HEK293 (cell line): ENCODE data around the gene PITPNM1.
"Not testable (repeated sequence)": the region's sequence is repeated elsewhere in the genome, so short reads cannot be mapped to it uniquely, and the experiment has no call there.

ENCODE experiments used
- CTCF ChIA-PET: fragments of 350-600 bp; formaldehyde crosslinking; extraction: SDS; loops from one replicate; lab custom pipeline; 2021; ENCODE audit warnings: antibody characterized with exemption; lab: Yijun Ruan, JAX
- POLR2A ChIA-PET: fragments of 300-600 bp; formaldehyde crosslinking; extraction: SDS; loops from one replicate; lab custom pipeline; 2020; ENCODE audit warnings: antibody characterized with exemption, inconsistent platforms; lab: Yijun Ruan, JAX
- H3K27ac ChIP-seq: fragments of 200-500 bp; sonication (Bioruptor generic); 2 replicates; pipeline ENCODE4 v1.5.1; 2014; ENCODE audit warnings: low read depth, low read length, control low read depth, inconsistent platforms; ENCODE audit errors: extremely low read depth
- H3K36me3 ChIP-seq, 2 experiments: fragments of 200-500 bp in 1 of 2; sonication (Bioruptor generic) in 1 of 2; 1 replicate in 1 of 2; 2 replicates in 1 of 2; pipeline ENCODE4 v1.5.1; 2014 to 2017; ENCODE audit warnings: inconsistent platforms in 2 of 2, low read length in 2 of 2; ENCODE audit not compliant: control insufficient read depth in 2 of 2, insufficient read depth in 1 of 2
- H3K4me1 ChIP-seq: fragments of 200-500 bp; sonication (Bioruptor generic); 2 replicates; pipeline ENCODE4 v1.5.1; 2014; ENCODE audit warnings: mild to moderate bottlenecking, low read length, inconsistent platforms; ENCODE audit not compliant: control insufficient read depth, insufficient read depth
- H3K4me3 ChIP-seq: 2 replicates; pipeline ENCODE4 v1.5.1; 2011; ENCODE audit warnings: low read depth, mild to moderate bottlenecking, control low read depth, low read length, moderate library complexity
- H3K9me3 ChIP-seq: fragments of 200-500 bp; sonication (Bioruptor generic); 2 replicates; pipeline ENCODE4 v1.5.1; 2014; ENCODE audit warnings: low read depth, low read length, inconsistent platforms; ENCODE audit not compliant: control insufficient read depth, insufficient read depth
- GFI1B ChIP-seq: fragments of 450-650 bp; formaldehyde crosslinking; IDR thresholded peaks from 2 replicates; pipeline ENCODE4 v1.5.1; 2016; ENCODE audit warnings: missing biosample characterization, missing genetic modification characterization
- SCRT1 ChIP-seq: fragments of 450-650 bp; formaldehyde crosslinking; IDR thresholded peaks from 2 replicates; pipeline ENCODE4 v1.5.1; 2016; ENCODE audit warnings: missing biosample characterization, missing genetic modification characterization, borderline replicate concordance
- SCRT2 ChIP-seq: fragments of 450-650 bp; formaldehyde crosslinking; IDR thresholded peaks from 2 replicates; pipeline ENCODE4 v1.5.1; 2016; ENCODE audit warnings: missing biosample characterization, missing genetic modification characterization
- SETDB1 ChIP-seq: IDR thresholded peaks from one replicate; pipeline ENCODE4 v1.6.1; 2017; ENCODE audit warnings: mild to moderate bottlenecking, low read length, moderate library complexity, mixed read lengths; ENCODE audit not compliant: insufficient read length
- SP3 ChIP-seq: fragments of 450-650 bp; formaldehyde crosslinking; IDR thresholded peaks from 2 replicates; pipeline ENCODE4 v1.5.1; 2016; ENCODE audit warnings: missing biosample characterization, missing genetic modification characterization
- TRIM28 ChIP-seq: IDR thresholded peaks from 2 replicates; pipeline ENCODE4 v1.6.1; 2011; ENCODE audit warnings: low read length, control low read depth, borderline replicate concordance
- YY1 ChIP-seq: fragments of 450-650 bp; formaldehyde crosslinking; IDR thresholded peaks from 2 replicates; pipeline ENCODE4 v1.5.1; 2018; ENCODE audit warnings: missing biosample characterization, missing genetic modification characterization
- ZBTB8A ChIP-seq: fragments of 450-650 bp; formaldehyde crosslinking; IDR thresholded peaks from 2 replicates; pipeline ENCODE4 v1.5.1; 2016; ENCODE audit warnings: missing biosample characterization, missing genetic modification characterization
- ZEB2 ChIP-seq: fragments of 450-650 bp; formaldehyde crosslinking; IDR thresholded peaks from 2 replicates; pipeline ENCODE4 v1.5.1; 2016; ENCODE audit warnings: missing biosample characterization, missing genetic modification characterization
- ZFP37 ChIP-seq: fragments of 450-650 bp; formaldehyde crosslinking; IDR thresholded peaks from 2 replicates; pipeline ENCODE4 v1.5.1; 2016; ENCODE audit warnings: missing biosample characterization, missing genetic modification characterization
- ZIC2 ChIP-seq: fragments of 450-650 bp; formaldehyde crosslinking; IDR thresholded peaks from 2 replicates; pipeline ENCODE4 v1.5.1; 2016; ENCODE audit warnings: missing biosample characterization, missing genetic modification characterization
- ZNF138 ChIP-seq: fragments of 450-650 bp; formaldehyde crosslinking; IDR thresholded peaks from 2 replicates; pipeline ENCODE4 v1.5.1; 2016; ENCODE audit warnings: missing biosample characterization, missing genetic modification characterization, borderline replicate concordance
- ZNF16 ChIP-seq: fragments of 450-650 bp; formaldehyde crosslinking; IDR thresholded peaks from 2 replicates; pipeline ENCODE4 v1.5.1; 2016; ENCODE audit warnings: low read depth, missing biosample characterization, missing genetic modification characterization
- ZNF174 ChIP-seq: fragments of 450-650 bp; formaldehyde crosslinking; IDR thresholded peaks from 2 replicates; pipeline ENCODE4 v1.5.0; 2017; ENCODE audit warnings: missing biosample characterization, mild to moderate bottlenecking, missing genetic modification characterization
- ZNF175 ChIP-seq: fragments of 450-650 bp; formaldehyde crosslinking; IDR thresholded peaks from 2 replicates; pipeline ENCODE4 v1.5.1; 2016; ENCODE audit warnings: missing biosample characterization, missing genetic modification characterization
- ZNF211 ChIP-seq: fragments of 450-650 bp; formaldehyde crosslinking; IDR thresholded peaks from 2 replicates; pipeline ENCODE4 v1.5.1; 2016; ENCODE audit warnings: low read depth, missing biosample characterization, missing genetic modification characterization
- ZNF324 ChIP-seq: fragments of 450-650 bp; formaldehyde crosslinking; IDR thresholded peaks from 2 replicates; pipeline ENCODE4 v1.5.1; 2016; ENCODE audit warnings: missing biosample characterization, missing genetic modification characterization
- ZNF416 ChIP-seq: fragments of 450-650 bp; formaldehyde crosslinking; IDR thresholded peaks from 2 replicates; pipeline ENCODE4 v1.5.1; 2016; ENCODE audit warnings: missing biosample characterization, missing genetic modification characterization
- ZNF423 ChIP-seq: fragments of 450-650 bp; formaldehyde crosslinking; IDR thresholded peaks from 2 replicates; pipeline ENCODE4 v1.5.1; 2016; ENCODE audit warnings: missing biosample characterization, missing genetic modification characterization
- ZNF48 ChIP-seq: fragments of 450-650 bp; formaldehyde crosslinking; IDR thresholded peaks from 2 replicates; pipeline ENCODE4 v1.5.1; 2016; ENCODE audit warnings: missing biosample characterization, missing genetic modification characterization
- ZNF585B ChIP-seq: fragments of 450-650 bp; formaldehyde crosslinking; IDR thresholded peaks from 2 replicates; pipeline ENCODE4 v1.5.1; 2016; ENCODE audit warnings: missing biosample characterization, missing genetic modification characterization
- ZNF626 ChIP-seq: fragments of 450-650 bp; sonication (Bioruptor Pico); formaldehyde crosslinking; IDR thresholded peaks from 2 replicates; pipeline ENCODE4 v1.5.1; 2018; ENCODE audit warnings: missing biosample characterization, missing genetic modification characterization, inconsistent platforms
- ZNF629 ChIP-seq: fragments of 450-650 bp; formaldehyde crosslinking; IDR thresholded peaks from 2 replicates; pipeline ENCODE4 v1.5.1; 2017; ENCODE audit warnings: missing biosample characterization, missing genetic modification characterization
- ZNF654 ChIP-seq: fragments of 450-650 bp; formaldehyde crosslinking; IDR thresholded peaks from 2 replicates; pipeline ENCODE4 v1.5.1; 2016; ENCODE audit warnings: low read depth, missing biosample characterization, missing genetic modification characterization
- ZNF776 ChIP-seq: fragments of 450-650 bp; formaldehyde crosslinking; IDR thresholded peaks from 2 replicates; pipeline ENCODE4 v1.5.0; 2017; ENCODE audit warnings: missing biosample characterization, missing genetic modification characterization, borderline replicate concordance
- ZNF792 ChIP-seq: fragments of 450-650 bp; formaldehyde crosslinking; IDR thresholded peaks from 2 replicates; pipeline ENCODE4 v1.5.1; 2016; ENCODE audit warnings: missing biosample characterization, missing genetic modification characterization
- TF ChIP-seq, protein P1 (sequence below): fragments of 450-650 bp; formaldehyde crosslinking; IDR thresholded peaks from 2 replicates; pipeline ENCODE4 v1.5.1; 2016; ENCODE audit warnings: missing biosample characterization, missing genetic modification characterization, low read depth
- TF ChIP-seq, protein P2 (sequence below): fragments of 450-650 bp; formaldehyde crosslinking; IDR thresholded peaks from 2 replicates; pipeline ENCODE4 v1.5.1; 2016; ENCODE audit warnings: missing biosample characterization, missing genetic modification characterization
- TF ChIP-seq, protein P3 (sequence below): fragments of 450-650 bp; formaldehyde crosslinking; IDR thresholded peaks from 2 replicates; pipeline ENCODE4 v1.5.1; 2016; ENCODE audit warnings: missing biosample characterization, missing genetic modification characterization

The PITPNM1 gene

DNA sequence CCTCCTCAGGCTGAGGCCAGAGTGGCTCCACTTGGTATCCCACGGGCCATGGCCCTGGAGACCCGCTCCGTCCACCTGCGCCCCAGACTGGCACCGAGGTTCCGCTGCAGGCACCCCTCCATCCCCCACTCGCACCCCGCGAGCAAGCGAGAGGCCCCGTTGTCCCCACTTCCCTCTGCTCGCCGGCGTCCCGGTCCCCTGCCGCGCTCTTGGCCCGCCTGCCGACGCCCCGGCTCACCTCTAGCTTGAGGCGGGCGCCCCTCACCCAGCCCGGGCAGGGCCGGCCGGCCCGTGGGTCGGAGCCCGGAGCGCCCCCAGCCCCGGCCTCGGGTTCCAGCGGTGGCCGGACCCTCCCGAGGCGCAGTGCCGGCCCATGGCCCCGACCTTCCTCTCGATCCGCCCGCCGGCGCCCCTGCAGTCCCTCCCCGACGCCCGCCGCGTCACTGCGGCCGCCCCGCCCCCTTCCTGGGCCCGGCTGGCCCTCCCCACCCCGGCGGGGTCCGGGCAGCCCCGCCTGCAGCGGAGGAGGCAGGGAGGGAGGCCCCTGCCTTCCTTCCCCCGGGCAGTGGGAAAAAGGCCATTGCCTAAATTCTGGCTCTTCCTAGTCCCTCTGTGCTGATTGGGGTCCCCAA, at the start of gene PITPNM1 (continued):
- TF ChIP-seq ZNF423 (tag by site-specific recombination) (0 out of 2 replicates have a peak, but pooled peaks have one; percentile 32), ZNF324 (0 out of 2 replicates have a peak, but pooled peaks have one; percentile 31), ZNF211 (no peak), ZEB2 (no peak), ZNF792 (tag by site-specific recombination) (no peak), ZFP37 (tag by site-specific recombination) (no peak), ZBTB8A (tag by site-specific recombination) (peak; percentile 83; the same call in 1 of the 2 replicates), ZNF138 (tag by site-specific recombination) (no peak), ZNF416 (tag by site-specific recombination) (no peak), SCRT1 (tag by site-specific recombination) (no peak), ZIC2 (tag by site-specific recombination) (peak; percentile 57; the same call in 1 of the 2 replicates), ZNF654 (tag by site-specific recombination) (no peak), ZNF626 (tag by site-specific recombination) (no peak)
- TF ChIP-seq, protein P1, sequence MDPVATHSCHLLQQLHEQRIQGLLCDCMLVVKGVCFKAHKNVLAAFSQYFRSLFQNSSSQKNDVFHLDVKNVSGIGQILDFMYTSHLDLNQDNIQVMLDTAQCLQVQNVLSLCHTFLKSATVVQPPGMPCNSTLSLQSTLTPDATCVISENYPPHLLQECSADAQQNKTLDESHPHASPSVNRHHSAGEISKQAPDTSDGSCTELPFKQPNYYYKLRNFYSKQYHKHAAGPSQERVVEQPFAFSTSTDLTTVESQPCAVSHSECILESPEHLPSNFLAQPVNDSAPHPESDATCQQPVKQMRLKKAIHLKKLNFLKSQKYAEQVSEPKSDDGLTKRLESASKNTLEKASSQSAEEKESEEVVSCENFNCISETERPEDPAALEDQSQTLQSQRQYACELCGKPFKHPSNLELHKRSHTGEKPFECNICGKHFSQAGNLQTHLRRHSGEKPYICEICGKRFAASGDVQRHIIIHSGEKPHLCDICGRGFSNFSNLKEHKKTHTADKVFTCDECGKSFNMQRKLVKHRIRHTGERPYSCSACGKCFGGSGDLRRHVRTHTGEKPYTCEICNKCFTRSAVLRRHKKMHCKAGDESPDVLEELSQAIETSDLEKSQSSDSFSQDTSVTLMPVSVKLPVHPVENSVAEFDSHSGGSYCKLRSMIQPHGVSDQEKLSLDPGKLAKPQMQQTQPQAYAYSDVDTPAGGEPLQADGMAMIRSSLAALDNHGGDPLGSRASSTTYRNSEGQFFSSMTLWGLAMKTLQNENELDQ (tag by site-specific recombination), result no peak
- TF ChIP-seq, protein P2, sequence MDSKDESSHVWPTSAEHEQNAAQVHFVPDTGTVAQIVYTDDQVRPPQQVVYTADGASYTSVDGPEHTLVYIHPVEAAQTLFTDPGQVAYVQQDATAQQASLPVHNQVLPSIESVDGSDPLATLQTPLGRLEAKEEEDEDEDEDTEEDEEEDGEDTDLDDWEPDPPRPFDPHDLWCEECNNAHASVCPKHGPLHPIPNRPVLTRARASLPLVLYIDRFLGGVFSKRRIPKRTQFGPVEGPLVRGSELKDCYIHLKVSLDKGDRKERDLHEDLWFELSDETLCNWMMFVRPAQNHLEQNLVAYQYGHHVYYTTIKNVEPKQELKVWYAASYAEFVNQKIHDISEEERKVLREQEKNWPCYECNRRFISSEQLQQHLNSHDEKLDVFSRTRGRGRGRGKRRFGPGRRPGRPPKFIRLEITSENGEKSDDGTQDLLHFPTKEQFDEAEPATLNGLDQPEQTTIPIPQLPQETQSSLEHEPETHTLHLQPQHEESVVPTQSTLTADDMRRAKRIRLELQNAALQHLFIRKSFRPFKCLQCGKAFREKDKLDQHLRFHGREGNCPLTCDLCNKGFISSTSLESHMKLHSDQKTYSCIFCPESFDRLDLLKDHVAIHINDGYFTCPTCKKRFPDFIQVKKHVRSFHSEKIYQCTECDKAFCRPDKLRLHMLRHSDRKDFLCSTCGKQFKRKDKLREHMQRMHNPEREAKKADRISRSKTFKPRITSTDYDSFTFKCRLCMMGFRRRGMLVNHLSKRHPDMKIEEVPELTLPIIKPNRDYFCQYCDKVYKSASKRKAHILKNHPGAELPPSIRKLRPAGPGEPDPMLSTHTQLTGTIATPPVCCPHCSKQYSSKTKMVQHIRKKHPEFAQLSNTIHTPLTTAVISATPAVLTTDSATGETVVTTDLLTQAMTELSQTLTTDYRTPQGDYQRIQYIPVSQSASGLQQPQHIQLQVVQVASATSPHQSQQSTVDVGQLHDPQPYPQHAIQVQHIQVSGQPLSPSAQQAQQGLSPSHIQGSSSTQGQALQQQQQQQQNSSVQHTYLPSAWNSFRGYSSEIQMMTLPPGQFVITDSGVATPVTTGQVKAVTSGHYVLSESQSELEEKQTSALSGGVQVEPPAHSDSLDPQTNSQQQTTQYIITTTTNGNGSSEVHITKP (tag by site-specific recombination), result no peak

DNA sequence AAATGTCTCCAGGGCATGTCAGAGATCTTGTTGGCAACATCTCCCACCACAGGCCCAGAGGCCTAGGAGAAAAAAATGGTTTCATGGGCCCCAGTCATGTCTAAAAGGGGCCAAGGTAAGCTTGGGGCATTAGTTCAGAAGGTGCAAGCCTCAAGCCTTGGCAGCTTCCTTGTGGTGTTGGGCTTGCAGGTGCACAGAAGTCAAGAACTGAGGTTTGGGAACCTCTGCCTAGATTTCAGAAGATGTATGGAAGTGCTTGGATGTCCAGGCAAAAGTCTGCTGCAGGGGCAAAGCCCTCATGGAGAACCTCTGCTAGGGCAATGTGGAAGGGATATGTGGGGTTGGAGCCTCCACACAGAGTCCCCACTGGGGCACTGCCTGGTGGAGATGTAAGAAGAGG, 46.5 kb upstream of the PITPNM1 start:
- POLR2A ChIA-PET, result not testable (repeated sequence)
- peak; percentile 76; the same call in 1 of the 2 replicates for TF ChIP-seq TRIM28
- TF ChIP-seq SETDB1, result peak; percentile 86
- peak; percentile 96 for TF ChIP-seq ZNF585B
- CTCF ChIA-PET, result interaction anchor here (1.7 kb wide), 1 partner anchor 9 kb away, joined by 4 read pairs; no protein-coding TSS in a partner anchor

DNA sequence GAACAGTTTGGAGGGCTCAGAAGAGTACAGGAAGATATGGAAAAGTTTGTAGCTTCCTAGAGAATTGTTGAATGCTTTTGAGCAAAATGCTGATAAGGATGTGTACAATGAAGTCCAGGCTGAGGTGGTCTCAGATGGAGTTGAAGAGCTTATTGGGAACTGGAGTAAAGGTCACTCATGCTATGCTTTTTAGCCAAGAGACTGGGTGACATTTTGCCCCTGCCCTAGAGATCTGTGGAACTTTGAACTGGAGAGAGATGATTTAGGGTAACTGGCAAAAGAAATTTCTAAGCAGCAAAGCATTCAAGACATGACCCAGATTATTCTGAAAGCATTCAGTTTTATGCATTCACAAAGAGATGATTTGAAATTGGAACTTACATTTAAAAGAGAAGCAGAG, 46.0 kb upstream of the PITPNM1 start:
- POLR2A ChIA-PET, result no interaction called here
- Histone ChIP-seq H3K36me3 (no peaks in the 10 kb centered on the region), H3K9me3 (no peaks in the 10 kb centered on the region), H3K27ac (no peak overlapping the region), H3K4me3 (no peak overlapping the region), H3K4me1 (no peaks in the 10 kb centered on the region)
- CTCF ChIA-PET, result interaction anchor here (1.7 kb wide), 1 partner anchor 10 kb away, joined by 4 read pairs; no protein-coding TSS in a partner anchor
- TF ChIP-seq, protein P3, sequence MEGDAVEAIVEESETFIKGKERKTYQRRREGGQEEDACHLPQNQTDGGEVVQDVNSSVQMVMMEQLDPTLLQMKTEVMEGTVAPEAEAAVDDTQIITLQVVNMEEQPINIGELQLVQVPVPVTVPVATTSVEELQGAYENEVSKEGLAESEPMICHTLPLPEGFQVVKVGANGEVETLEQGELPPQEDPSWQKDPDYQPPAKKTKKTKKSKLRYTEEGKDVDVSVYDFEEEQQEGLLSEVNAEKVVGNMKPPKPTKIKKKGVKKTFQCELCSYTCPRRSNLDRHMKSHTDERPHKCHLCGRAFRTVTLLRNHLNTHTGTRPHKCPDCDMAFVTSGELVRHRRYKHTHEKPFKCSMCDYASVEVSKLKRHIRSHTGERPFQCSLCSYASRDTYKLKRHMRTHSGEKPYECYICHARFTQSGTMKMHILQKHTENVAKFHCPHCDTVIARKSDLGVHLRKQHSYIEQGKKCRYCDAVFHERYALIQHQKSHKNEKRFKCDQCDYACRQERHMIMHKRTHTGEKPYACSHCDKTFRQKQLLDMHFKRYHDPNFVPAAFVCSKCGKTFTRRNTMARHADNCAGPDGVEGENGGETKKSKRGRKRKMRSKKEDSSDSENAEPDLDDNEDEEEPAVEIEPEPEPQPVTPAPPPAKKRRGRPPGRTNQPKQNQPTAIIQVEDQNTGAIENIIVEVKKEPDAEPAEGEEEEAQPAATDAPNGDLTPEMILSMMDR (tag by site-specific recombination), result no peak
- TF ChIP-seq GFI1B (tag by site-specific recombination), result no peak
- TF ChIP-seq ZNF776 (tag by site-specific recombination), result no peak
- no peak for TF ChIP-seq ZNF48 (tag by site-specific recombination)
- no peak for TF ChIP-seq ZNF585B
- TF ChIP-seq SCRT2 (tag by site-specific recombination), result no peak
- no peak for TF ChIP-seq ZNF629 (tag by site-specific recombination)
- no peak for TF ChIP-seq ZNF175 (tag by site-specific recombination)
- no peak for TF ChIP-seq ZNF16 (tag by site-specific recombination)
- TF ChIP-seq SP3 (tag by site-specific recombination), result no peak
- no peak for TF ChIP-seq ZNF174 (tag by site-specific recombination)
- TF ChIP-seq YY1 (tag by site-specific recombination), result no peak

More for the DNA sequence above, 46.5 kb upstream of the PITPNM1 start:
- not testable (repeated sequence) for H3K27ac ChIP-seq, H3K4me1 ChIP-seq, H3K36me3 ChIP-seq, H3K4me3 ChIP-seq, H3K9me3 ChIP-seq
